ES-I3 (cell line): ENCODE results near the gene ARHGAP24.
"Not testable (repeated sequence)": the region's sequence is repeated elsewhere in the genome, so short reads cannot be mapped to it uniquely, and the experiment has no call there.

ENCODE experiments used
- H3K36me3 ChIP-seq: 2 replicates; pipeline ENCODE4 v1.6.1; 2013; ENCODE audit warnings: mild to moderate bottlenecking, low read length, control low read depth, moderate library complexity; ENCODE audit not compliant: insufficient read depth
- H3K4me1 ChIP-seq: 2 replicates; pipeline ENCODE4 v1.6.1; 2013; ENCODE audit warnings: mild to moderate bottlenecking, control low read depth, low read length; ENCODE audit not compliant: insufficient read depth
- H3K9ac ChIP-seq: 2 replicates; pipeline ENCODE4 v1.6.1; 2013; ENCODE audit warnings: low read depth, mild to moderate bottlenecking, low read length, moderate library complexity
- H3K9me3 ChIP-seq: 2 replicates; pipeline ENCODE4 v1.6.1; 2013; ENCODE audit warnings: mild to moderate bottlenecking, low read length, moderate library complexity; ENCODE audit not compliant: control insufficient read depth, insufficient read depth

Gene ARHGAP24

GRCh38 chr4:85496126-85496849 is 21.3 kb downstream of the ARHGAP24 start:
- H3K4me1 ChIP-seq: no peaks in the 10 kb centered on the region
- no peak overlapping the region for H3K9ac ChIP-seq
- H3K36me3 ChIP-seq: no peaks in the 10 kb centered on the region
- H3K9me3 ChIP-seq: no peaks in the 10 kb centered on the region

GRCh38 chr4:85496933-85497332 is 22.0 kb downstream of the ARHGAP24 start:
- Histone ChIP-seq H3K9ac (no peak overlapping the region), H3K9me3 (no peaks in the 10 kb centered on the region), H3K36me3 (no peaks in the 10 kb centered on the region), H3K4me1 (no peaks in the 10 kb centered on the region)

- Histone ChIP-seq H3K9ac (no peak overlapping the region), H3K4me1 (no peaks in the 10 kb centered on the region), H3K9me3 (no peaks in the 10 kb centered on the region), H3K36me3 (no peaks in the 10 kb centered on the region)
Observed at GRCh38 chr4:85498068-85498733, 23.3 kb downstream of the ARHGAP24 start.

GRCh38 chr4:85499573-85499972 is 24.6 kb downstream of the ARHGAP24 start:
- no peaks in the 10 kb centered on the region for H3K4me1 ChIP-seq
- no peaks in the 10 kb centered on the region for H3K9me3 ChIP-seq
- H3K36me3 ChIP-seq: no peaks in the 10 kb centered on the region
- no peak overlapping the region for H3K9ac ChIP-seq

- no peaks in the 10 kb centered on the region for H3K9me3 ChIP-seq
Observed at GRCh38 chr4:85500110-85500867, 25.3 kb downstream of the ARHGAP24 start.

GRCh38 chr4:85501145-85501544 is 26.2 kb downstream of the ARHGAP24 start:
- not testable (repeated sequence) for H3K4me1 ChIP-seq, H3K9me3 ChIP-seq, H3K9ac ChIP-seq

More at GRCh38 chr4:85500110-85500867, 25.3 kb downstream of the ARHGAP24 start:
- Histone ChIP-seq H3K4me1 (no peaks in the 10 kb centered on the region), H3K9ac (no peak overlapping the region), H3K36me3 (no peaks in the 10 kb centered on the region)

GRCh38 chr4:85508654-85509053 is 33.7 kb downstream of the ARHGAP24 start:
- H3K9me3 ChIP-seq: no peaks in the 10 kb centered on the region
- 0 out of 2 replicates have a peak, but pooled peaks cover 4% of the 10 kb centered on the region for H3K4me1 ChIP-seq
- no peak overlapping the region for H3K9ac ChIP-seq
- H3K36me3 ChIP-seq: no peaks in the 10 kb centered on the region

More at GRCh38 chr4:85501145-85501544, 26.2 kb downstream of the ARHGAP24 start:
- not testable (repeated sequence) for H3K36me3 ChIP-seq

- 0 out of 2 replicates have a peak, but pooled peaks cover 4% of the 10 kb centered on the region for H3K4me1 ChIP-seq
- H3K36me3 ChIP-seq: no peaks in the 10 kb centered on the region
- peak overlapping the region; percentile 40; the same call in 1 of the 2 replicates for H3K9ac ChIP-seq
- no peaks in the 10 kb centered on the region for H3K9me3 ChIP-seq
Observed at GRCh38 chr4:85509882-85510631, 35.1 kb downstream of the ARHGAP24 start.

- 0 out of 2 replicates have a peak, but pooled peaks cover 4% of the 10 kb centered on the region for H3K4me1 ChIP-seq
- H3K9ac ChIP-seq: peak overlapping the region; percentile 40; the same call in 1 of the 2 replicates
- no peaks in the 10 kb centered on the region for H3K9me3 ChIP-seq
- no peaks in the 10 kb centered on the region for H3K36me3 ChIP-seq
Observed at GRCh38 chr4:85510632-85510984, 35.7 kb downstream of the ARHGAP24 start.

- H3K4me1 ChIP-seq: 0 out of 2 replicates have a peak, but pooled peaks cover 4% of the 10 kb centered on the region
Observed at GRCh38 chr4:85512446-85513205, 37.7 kb downstream of the ARHGAP24 start.

GRCh38 chr4:85514117-85514516 is 39.2 kb downstream of the ARHGAP24 start:
- no peaks in the 10 kb centered on the region for H3K36me3 ChIP-seq
- 0 out of 2 replicates have a peak, but pooled peaks cover 4% of the 10 kb centered on the region for H3K4me1 ChIP-seq
- no peak overlapping the region for H3K9ac ChIP-seq
- no peaks in the 10 kb centered on the region for H3K9me3 ChIP-seq

More at GRCh38 chr4:85512446-85513205, 37.7 kb downstream of the ARHGAP24 start:
- Histone ChIP-seq H3K9ac (no peak overlapping the region), H3K9me3 (no peaks in the 10 kb centered on the region), H3K36me3 (no peaks in the 10 kb centered on the region)

GRCh38 chr4:85514783-85515182 is 39.8 kb downstream of the ARHGAP24 start:
- Histone ChIP-seq H3K36me3 (no peaks in the 10 kb centered on the region), H3K4me1 (0 out of 2 replicates have a peak, but pooled peaks cover 4% of the 10 kb centered on the region), H3K9me3 (no peaks in the 10 kb centered on the region), H3K9ac (no peak overlapping the region)

- Histone ChIP-seq H3K4me1 (no peaks in the 10 kb centered on the region), H3K9me3 (no peaks in the 10 kb centered on the region), H3K9ac (no peak overlapping the region), H3K36me3 (no peaks in the 10 kb centered on the region)
Observed at GRCh38 chr4:85515701-85516100, 40.8 kb downstream of the ARHGAP24 start.
